HCT116 (cell line): ENCODE results near the gene UBA52. TPM values are rescaled to one million over a fixed set of nuclear protein-coding genes. Genes with fewer than 3 reads are reported as not detected.
"Not testable (repeated sequence)": the region's sequence is repeated elsewhere in the genome, so short reads cannot be mapped to it uniquely, and the experiment has no call there.

Experiments used
- ATAC-seq: fragments of 200-7000 bp; cut with Tn5 transposase; 2 replicates; pipeline ENCODE4 v1.9.1; 2020; ENCODE audit warnings: mild to moderate bottlenecking, moderate library complexity
- BruUV-seq: library from RNA; stranded (reverse); fragments of 400-500 nt; replicated peaks from 2 replicates; lab custom pipeline; 2021; lab: Mats Ljungman, UMichigan
- CTCF ChIA-PET: fragments of 300-600 bp; sonication (Branson Sonifier 250); formaldehyde crosslinking; loops from one replicate; lab custom pipeline; 2021; ENCODE audit warnings: antibody characterized with exemption; lab: Charles Lee
- POLR2A ChIA-PET: fragments of 300-600, 350-600 bp; sonication (Branson Sonifier 250); formaldehyde crosslinking; loops from one replicate; lab custom pipeline; 2021; ENCODE audit warnings: antibody characterized with exemption; lab: Charles Lee
- RAD21 ChIA-PET, 2 experiments: fragments of 300-600 bp; sonication (Branson Sonifier 250); formaldehyde crosslinking; loops; one replicate each; lab custom pipeline; 2023; ENCODE audit warnings: low total read pairs in 2 of 2; ENCODE audit not compliant: uncharacterized antibody in 2 of 2, unreplicated experiment in 2 of 2, low non-redundant PET in 1 of 2; lab: Charles Lee
- DNase-seq: peaks from one replicate; pipeline ENCODE4 v3.0.0-alpha.2; 2010; ENCODE audit warnings: low read depth, low spot score
- H2AFZ ChIP-seq: fragments of 200-600 bp; shearing (Covaris generic), sonication (generic); 2 replicates; pipeline ENCODE4 v1.6.1; 2017; ENCODE audit warnings: low read depth, mixed run types, mixed read lengths, antibody characterized with exemption, low read length; ENCODE audit not compliant: poor library complexity, severe bottlenecking
- H3K27ac ChIP-seq: 2 replicates; pipeline ENCODE4 v1.5.1; 2012; ENCODE audit warnings: low read depth, low read length
- H3K27me3 ChIP-seq: fragments of 200-600 bp; sonication (generic); 2 replicates; pipeline ENCODE4 v1.6.1; 2016; ENCODE audit warnings: mixed run types, low read length, mixed read lengths; ENCODE audit not compliant: insufficient read depth
- H3K36me3 ChIP-seq, 2 experiments: fragments of 200-500 bp in 1 of 2; fragments of 200-600 bp in 1 of 2; sonication (Bioruptor generic) in 1 of 2; sonication (generic) in 1 of 2; 2 replicates each; pipeline versions ENCODE4 v1.5.1 to v1.6.1; 2014 to 2016; ENCODE audit warnings: low read length in 2 of 2, inconsistent platforms in 1 of 2, mixed read lengths in 1 of 2, mixed run types in 1 of 2; ENCODE audit not compliant: insufficient read depth in 2 of 2, control insufficient read depth in 1 of 2
- H3K4me1 ChIP-seq, 2 experiments: fragments of 200-600 bp in 1 of 2; sonication (generic) in 1 of 2; 2 replicates each; pipeline versions ENCODE4 v1.5.1 to v1.6.1; 2012 to 2017; ENCODE audit warnings: low read length in 2 of 2, inconsistent platforms in 1 of 2, mild to moderate bottlenecking in 1 of 2, mixed read lengths in 1 of 2, mixed run types in 1 of 2, moderate library complexity in 1 of 2; ENCODE audit not compliant: insufficient read depth in 2 of 2, control insufficient read depth in 1 of 2
- H3K4me2 ChIP-seq: fragments of 200-600 bp; sonication (generic); 2 replicates; pipeline ENCODE4 v1.6.1; 2017; ENCODE audit warnings: mixed run types, low read length, mixed read lengths
- H3K4me3 ChIP-seq, 2 experiments: fragments of 200-600 bp in 1 of 2; sonication (generic) in 1 of 2; replicated peaks in 1 of 2; 2 replicates each; pipeline ENCODE4 v1.5.1; 2011 to 2016; ENCODE audit warnings: low read length in 2 of 2, control low read depth in 1 of 2, low read depth in 1 of 2, mild to moderate bottlenecking in 1 of 2, mixed read lengths in 1 of 2, mixed run types in 1 of 2
- H3K79me2 ChIP-seq: fragments of 200-600 bp; sonication (generic); 2 replicates; pipeline ENCODE4 v1.6.1; 2017; ENCODE audit warnings: mild to moderate bottlenecking, mixed run types, low read length, moderate library complexity, mixed read lengths; ENCODE audit not compliant: insufficient read depth
- H3K9ac ChIP-seq: fragments of 200-600 bp; sonication (generic); 2 replicates; pipeline ENCODE4 v1.6.1; 2016; ENCODE audit warnings: low read length, mixed read lengths
- H3K9me2 ChIP-seq: fragments of 200-600 bp; sonication (generic), shearing (Covaris generic); 2 replicates; pipeline ENCODE4 v1.6.1; 2017; ENCODE audit warnings: mixed run types, mild to moderate bottlenecking, moderate library complexity; ENCODE audit not compliant: insufficient read depth
- H3K9me3 ChIP-seq, 2 experiments: fragments of 200-500 bp in 1 of 2; fragments of 200-600 bp in 1 of 2; sonication (Bioruptor generic) in 1 of 2; sonication (generic) in 1 of 2; 2 replicates each; pipeline ENCODE4 v1.6.1; 2014 to 2017; ENCODE audit warnings: low read length in 2 of 2, mixed read lengths in 2 of 2, inconsistent platforms in 1 of 2, low read depth in 1 of 2, mild to moderate bottlenecking in 1 of 2, mixed run types in 1 of 2, moderate library complexity in 1 of 2; ENCODE audit not compliant: control insufficient read depth in 1 of 2, insufficient read depth in 1 of 2
- H4K20me1 ChIP-seq: fragments of 200-600 bp; sonication (generic), shearing (Covaris generic); 2 replicates; pipeline ENCODE4 v1.6.1; 2017; ENCODE audit warnings: mixed run types, mild to moderate bottlenecking, moderate library complexity; ENCODE audit not compliant: insufficient read depth
- ATF3 ChIP-seq: IDR thresholded peaks from 2 replicates; pipeline ENCODE4 v1.6.1; 2012
- ELF1 ChIP-seq: IDR thresholded peaks from 2 replicates; pipeline ENCODE4 v1.6.1; 2012; ENCODE audit warnings: low read depth, borderline replicate concordance
- JUND ChIP-seq: IDR thresholded peaks from 2 replicates; pipeline ENCODE4 v1.6.1; 2012
- MAX ChIP-seq: IDR thresholded peaks from 2 replicates; pipeline ENCODE4 v1.6.1; 2012
- POLR2A ChIP-seq: IDR thresholded peaks from 2 replicates; pipeline ENCODE4 v1.7.0; 2011; ENCODE audit warnings: borderline replicate concordance; ENCODE audit not compliant: insufficient read depth, insufficient read length; ENCODE audit errors: extremely low read depth
- REST ChIP-seq: IDR thresholded peaks from 2 replicates; pipeline ENCODE4 v1.6.1; 2012; ENCODE audit warnings: low read depth
- SIN3A ChIP-seq: IDR thresholded peaks from 2 replicates; pipeline ENCODE4 v1.6.1; 2012; ENCODE audit warnings: low read depth
- SRF ChIP-seq: IDR thresholded peaks from 2 replicates; pipeline ENCODE4 v1.6.1; 2012; ENCODE audit warnings: low read depth
- TCF7L2 ChIP-seq: IDR thresholded peaks from 2 replicates; pipeline ENCODE4 v1.7.0; 2011; ENCODE audit warnings: borderline replicate concordance, inconsistent platforms; ENCODE audit not compliant: insufficient read depth, insufficient read length; ENCODE audit errors: extremely low read depth
- ZNF274 ChIP-seq: fragments of 200-500 bp; sonication (Bioruptor generic); IDR thresholded peaks from 2 replicates; pipeline ENCODE4 v1.6.1; 2014; ENCODE audit warnings: mild to moderate bottlenecking, low read depth, low read length, inconsistent platforms
- intact Hi-C: fragments of 100-400 bp; cut with micrococcal nuclease; formaldehyde crosslinking; loops from 2 replicates; pipeline ENCODE4 v1.10.0; 2022
- total RNA-seq: library from RNA; stranded (reverse); gene quantifications from one replicate; pipeline ENCODE4 v1.2.1, GENCODE V29; 2021; ENCODE audit not compliant: unreplicated experiment

Gene UBA52
- total RNA-seq, 1 experiment from 2014 or later, result 1,743 TPM

- TF ChIP-seq ZNF274, result no peak
- TF ChIP-seq JUND, result no peak
- no peak for TF ChIP-seq POLR2A
- TF ChIP-seq TCF7L2, result peak; percentile 42
- no peak for TF ChIP-seq REST
- no peak; the same call in 1 of the 2 replicates for TF ChIP-seq ELF1
- no peak for TF ChIP-seq SIN3A
- peak; percentile 91 for TF ChIP-seq SRF
- TF ChIP-seq MAX, result peak; percentile 81
- no peak for TF ChIP-seq ATF3
- TF ChIP-seq, all 23 proteins: peak for 6
These were observed 49.4 kb upstream of the UBA52 start (continued) for GRCh38 chr19:18522124-18522861.

GRCh38 chr19:18522862-18523440 lies 48.7 kb upstream of the UBA52 start:
- intact Hi-C loops, result loop anchor here (1.0 to 2.0 kb wide), 2 partner anchors 34 to 114 kb away; partner anchors contain the start of genes KLHL26 and KXD1
- POLR2A ChIA-PET, result interaction anchor here (1.9 to 3.5 kb wide), 3 partner anchors 11 to 49 kb away, joined by 5 to 15 read pairs (median 13); partner anchors contain the start of genes KXD1 and UBA52
- BruUV-seq, result TSS peak; percentile 94
- peaks cover 14 to 33% of the 10 kb centered on the region in 2 experiments for H3K4me1 ChIP-seq
- H3K9me3 ChIP-seq, H2AFZ ChIP-seq, ATAC-seq, CTCF ChIA-PET, H3K9me2 ChIP-seq, RAD21 ChIA-PET, H3K36me3 ChIP-seq, DNase-seq, H3K27me3 ChIP-seq, H4K20me1 ChIP-seq: not testable (repeated sequence)
- peaks cover 37% of the 10 kb centered on the region for H3K79me2 ChIP-seq
- peak overlapping the region; percentile 48 for H3K27ac ChIP-seq
- peak overlapping the region; percentile 39; the same call in 1 of the 2 replicates for H3K9ac ChIP-seq
- H3K4me2 ChIP-seq, result peak overlapping the region; percentile 60
- peak overlapping the region; percentile 27 to 92; a peak in 3 of 4 replicates for H3K4me3 ChIP-seq
